Gastrocnemius medialis (tissue), 4 donors: ENCODE data around the gene OR2AE1.

Experiments used
- CTCF ChIP-seq, 5 experiments: fragments of 450-650 bp in 3 of 5; fragments of 200-600 bp in 2 of 5; sonication (generic) in 2 of 5; IDR thresholded peaks in 4 of 5; conservative IDR thresholded peaks in 1 of 5; 1 replicate in 4 of 5; 2 replicates in 1 of 5; pipeline ENCODE4 v1.5.1; 2016 to 2019; ENCODE audit warnings: antibody characterized with exemption in 5 of 5, mild to moderate bottlenecking in 3 of 5, moderate library complexity in 3 of 5
- POLR2A ChIP-seq, 2 donors: fragments of 450-650 bp; IDR thresholded peaks; one replicate each; pipeline ENCODE4 v1.6.1; 2017; ENCODE audit warnings: antibody characterized with exemption in 2 of 2, mild to moderate bottlenecking in 2 of 2, moderate library complexity in 2 of 2

- TF ChIP-seq POLR2A (IDR thresholded peaks at IDR 0.05), result no peak
- no peak for TF ChIP-seq CTCF (IDR thresholded peaks at IDR 0.05 in 4 of 5, conservative IDR thresholded peaks at IDR 0.05 in 1 of 5)
Measured at GRCh38 chr7:99919814-99920112, 42.9 kb upstream of the OR2AE1 start.
